OCI-LY7 (cell line): Measurements from ENCODE around the gene DUSP12. TPM values are rescaled to one million over a fixed set of nuclear protein-coding genes. Genes with fewer than 3 reads are reported as not detected.
A peak's percentile ranks its signal among the peaks of the same experiment; 100 is the strongest.

Experiments used
- BruUV-seq: library from RNA; stranded (reverse); fragments of 400-500 nt; replicated peaks from 2 replicates; lab custom pipeline; 2021; lab: Mats Ljungman, UMichigan
- CTCF ChIA-PET: fragments of 300-600 bp; sonication (Branson Sonifier 250); formaldehyde crosslinking; loops from one replicate; lab custom pipeline; 2022; ENCODE audit warnings: antibody characterized with exemption; ENCODE audit not compliant: unreplicated experiment; lab: Charles Lee
- POLR2A ChIA-PET: fragments of 300-600 bp; sonication (Branson Sonifier 250); formaldehyde crosslinking; loops from one replicate; lab custom pipeline; 2022; ENCODE audit warnings: antibody characterized with exemption; lab: Charles Lee
- DNase-seq: peaks from one replicate; pipeline ENCODE4 v3.0.0-alpha.2; 2015; ENCODE audit warnings: low spot score
- H2AFZ ChIP-seq: fragments of 200-600 bp; sonication (generic), shearing (Covaris generic); 2 replicates; pipeline ENCODE4 v1.6.1; 2014; ENCODE audit warnings: mild to moderate bottlenecking, antibody characterized with exemption, low read length, moderate library complexity
- H3K27ac ChIP-seq: fragments of 200-600 bp; sonication (generic); 2 replicates; pipeline ENCODE4 v1.5.1; 2014; ENCODE audit warnings: mixed run types, low read depth, mild to moderate bottlenecking, moderate library complexity, low read length, inconsistent platforms; ENCODE audit not compliant: poor library complexity, severe bottlenecking
- H3K36me3 ChIP-seq: fragments of 200-600 bp; sonication (generic); 2 replicates; pipeline ENCODE4 v1.6.1; 2014; ENCODE audit warnings: mild to moderate bottlenecking, antibody characterized with exemption, low read length, moderate library complexity, mixed read lengths; ENCODE audit not compliant: insufficient read depth
- H3K4me1 ChIP-seq: fragments of 200-600 bp; sonication (generic); 2 replicates; pipeline ENCODE4 v1.5.1; 2014; ENCODE audit warnings: mild to moderate bottlenecking, low read length; ENCODE audit not compliant: insufficient read depth, poor library complexity, severe bottlenecking
- H3K4me2 ChIP-seq: fragments of 200-600 bp; sonication (generic); 2 replicates; pipeline ENCODE4 v1.6.1; 2014; ENCODE audit warnings: mild to moderate bottlenecking, low read length
- H3K4me3 ChIP-seq: fragments of 200-600 bp; sonication (generic); 2 replicates; pipeline ENCODE4 v1.5.1; 2014; ENCODE audit warnings: mild to moderate bottlenecking, low read depth, low read length; ENCODE audit not compliant: poor library complexity, severe bottlenecking
- H3K79me2 ChIP-seq: fragments of 200-600 bp; sonication (generic); 2 replicates; pipeline ENCODE4 v1.6.1; 2016; ENCODE audit warnings: low read depth, mild to moderate bottlenecking, low read length, moderate library complexity, mixed read lengths; ENCODE audit not compliant: insufficient read depth
- H3K9me2 ChIP-seq: fragments of 200-600 bp; sonication (generic); 2 replicates; pipeline ENCODE4 v1.6.1; 2016; ENCODE audit warnings: mild to moderate bottlenecking, low read length, mixed read lengths; ENCODE audit not compliant: insufficient read depth
- H3K9me3 ChIP-seq: fragments of 200-600 bp; sonication (generic); 2 replicates; pipeline ENCODE4 v1.6.1; 2014; ENCODE audit warnings: mild to moderate bottlenecking, mixed run types, low read length, mixed read lengths
- H4K20me1 ChIP-seq: fragments of 200-600 bp; sonication (generic); 2 replicates; pipeline ENCODE4 v1.6.1; 2014; ENCODE audit warnings: mild to moderate bottlenecking, antibody characterized with exemption, low read length, moderate library complexity, mixed read lengths; ENCODE audit not compliant: insufficient read depth
- CTCF ChIP-seq: fragments of 200-600 bp; sonication (generic); conservative IDR thresholded peaks from 2 replicates; pipeline ENCODE4 v1.5.1; 2014; ENCODE audit warnings: mild to moderate bottlenecking, antibody characterized with exemption, low read length, moderate library complexity, mixed read lengths
- EZH2phosphoT487 ChIP-seq: fragments of 200-600 bp; sonication (generic); IDR thresholded peaks from 2 replicates; pipeline ENCODE4 v1.6.1; 2018; ENCODE audit warnings: low read depth, borderline replicate concordance, mild to moderate bottlenecking, mixed run types, antibody characterized with exemption, low read length, moderate library complexity, mixed read lengths
- intact Hi-C: fragments of 100-400 bp; cut with micrococcal nuclease; formaldehyde crosslinking; loops from one replicate; pipeline ENCODE4 v1.10.0; 2022; ENCODE audit not compliant: unreplicated experiment
- total RNA-seq, 2 experiments: library from RNA; depleted of rRNA in 1 of 2; stranded (reverse); fragments of >200 nt in 1 of 2; shearing (Covaris generic) in 1 of 2; gene quantifications; 2 replicates each; pipeline ENCODE4 v1.2.3, GENCODE V29; 2014 to 2022

The DUSP12 gene
- total RNA-seq, 2 experiments from 2014 or later = 37.3 to 43.9 TPM

DNA sequence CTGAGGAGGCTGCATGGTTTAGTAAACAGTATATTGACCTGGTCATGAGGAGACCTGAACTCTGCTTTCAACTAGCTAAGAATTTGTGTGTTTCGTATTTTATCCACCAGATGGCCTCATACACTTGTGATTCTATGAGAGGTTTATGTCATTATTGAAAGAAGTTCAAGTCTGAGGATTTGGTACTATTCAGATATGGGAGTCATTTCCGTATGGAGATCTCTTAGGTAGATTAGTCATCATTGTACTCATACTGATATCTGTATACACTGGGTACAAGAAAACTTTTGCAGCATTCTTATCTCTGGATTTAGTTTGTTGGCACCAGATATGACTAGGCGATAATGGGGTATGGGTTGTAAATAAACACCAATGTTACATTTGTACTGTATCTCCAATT is 43.2 kb downstream of the DUSP12 start:
- Histone ChIP-seq H3K36me3 (peaks cover 69% of the 10 kb centered on the region), H3K4me1 (no peaks in the 10 kb centered on the region), H3K4me3 (no peak overlapping the region), H3K79me2 (no peaks in the 10 kb centered on the region), H4K20me1 (no peaks in the 10 kb centered on the region), H3K9me2 (no peaks in the 10 kb centered on the region), H3K27ac (no peak overlapping the region), H2AFZ (no peak overlapping the region), H3K4me2 (no peak overlapping the region), H3K9me3 (no peaks in the 10 kb centered on the region)
- intact Hi-C loops = loop anchor here (5.0 kb wide), 2 partner anchors 115 to 245 kb away; no protein-coding TSS in a partner anchor
- TF ChIP-seq CTCF = peak; percentile 83
- TF ChIP-seq EZH2phosphoT487 = no peak
- ChIA-PET POLR2A (interaction anchor here (0.6 to 1.2 kb wide), 4 partner anchors 9 to 75 kb away, joined by 3 to 4 read pairs (median 4); no protein-coding TSS in a partner anchor), CTCF (interaction anchor here (0.7 kb wide), 1 partner anchor 244 kb away, joined by 3 read pairs; no protein-coding TSS in a partner anchor)
- BruUV-seq = no TSS peak
- peak; percentile 55 for DNase-seq

DNA sequence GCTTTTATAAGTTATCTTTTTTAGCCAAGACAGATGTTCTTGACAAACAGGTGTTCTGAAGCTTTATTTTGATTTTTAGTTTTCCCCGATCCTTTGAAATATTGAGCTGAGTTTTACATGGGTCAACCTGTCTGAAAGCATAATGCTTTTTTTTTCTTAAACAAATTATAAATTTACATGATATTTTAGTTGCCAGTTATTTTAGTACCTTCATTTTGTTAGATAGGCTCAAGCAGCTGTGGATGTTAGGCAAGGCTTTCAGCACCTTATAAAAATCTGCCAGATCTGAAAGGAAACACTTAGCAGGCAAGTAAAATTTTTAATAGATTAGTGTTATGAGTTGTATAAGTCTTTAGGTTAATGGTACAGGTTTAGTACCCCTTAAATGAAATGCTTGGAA is 50.2 kb downstream of the DUSP12 start:
- no peak overlapping the region for H3K4me3 ChIP-seq
- no peak overlapping the region for H3K4me2 ChIP-seq
- intact Hi-C loops = no loop called here
- H3K9me3 ChIP-seq = no peaks in the 10 kb centered on the region
- no peak for TF ChIP-seq CTCF
- no peak for TF ChIP-seq EZH2phosphoT487
- POLR2A ChIA-PET = no interaction called here
- no peaks in the 10 kb centered on the region for H3K79me2 ChIP-seq
- H3K36me3 ChIP-seq = peaks cover 74% of the 10 kb centered on the region
- no peaks in the 10 kb centered on the region for H3K9me2 ChIP-seq
- no peak overlapping the region for H3K27ac ChIP-seq
- CTCF ChIA-PET = no interaction called here
- no peaks in the 10 kb centered on the region for H4K20me1 ChIP-seq
- no peak for DNase-seq
- no peaks in the 10 kb centered on the region for H3K4me1 ChIP-seq
- H2AFZ ChIP-seq = no peak overlapping the region
- BruUV-seq = no TSS peak

GRCh38 chr1:161801955-161802354 is 52.4 kb downstream of the DUSP12 start:
- no peak for TF ChIP-seq EZH2phosphoT487
- TF ChIP-seq CTCF = no peak
- Histone ChIP-seq H3K79me2 (no peaks in the 10 kb centered on the region), H3K9me3 (no peaks in the 10 kb centered on the region), H4K20me1 (no peaks in the 10 kb centered on the region), H3K9me2 (no peaks in the 10 kb centered on the region), H3K4me1 (no peaks in the 10 kb centered on the region), H3K4me3 (no peak overlapping the region), H3K36me3 (peaks cover 67% of the 10 kb centered on the region), H2AFZ (no peak overlapping the region), H3K27ac (no peak overlapping the region), H3K4me2 (no peak overlapping the region)
- ChIA-PET POLR2A (interaction anchor here (1.0 to 1.5 kb wide), 3 partner anchors 9 to 20 kb away, joined by 4 to 5 read pairs (median 4); no protein-coding TSS in a partner anchor), CTCF (no interaction called here)
- DNase-seq = no peak
- BruUV-seq = no TSS peak
- intact Hi-C loops = no loop called here
